CD14-positive monocyte (primary cell): Measurements from ENCODE around the gene LETM1. TPM values are rescaled to one million over a fixed set of nuclear protein-coding genes. Genes with fewer than 3 reads are reported as not detected.

Source experiments
- DNase-seq, 3 donors: peaks; one replicate each; pipeline ENCODE4 v3.0.0-alpha.2; 2011 to 2022
- H2AFZ ChIP-seq: 2 replicates; pipeline ENCODE4 v1.6.0; 2012; ENCODE audit warnings: mild to moderate bottlenecking, low read depth, low read length, inconsistent platforms; ENCODE audit not compliant: insufficient read depth, poor library complexity, severe bottlenecking
- H3K27ac ChIP-seq, 2 donors: 1 replicate in 1 of 2; 2 replicates in 1 of 2; pipeline ENCODE4 v1.5.1; 2012 to 2013; ENCODE audit warnings: low read length in 2 of 2, control low read depth in 1 of 2, inconsistent platforms in 1 of 2, low read depth in 1 of 2, mild to moderate bottlenecking in 1 of 2
- H3K27me3 ChIP-seq, 2 donors: one replicate each; pipeline versions ENCODE4 v1.6.0 to v1.6.1; 2011 to 2013; ENCODE audit warnings: low read length in 2 of 2; ENCODE audit not compliant: control insufficient read depth in 2 of 2, insufficient read depth in 2 of 2
- H3K36me3 ChIP-seq, 2 donors: replicated peaks in 1 of 2; 1 replicate in 1 of 2; 2 replicates in 1 of 2; pipeline versions ENCODE4 v1.5.1 to v1.6.1; 2012 to 2013; ENCODE audit warnings: low read length in 2 of 2, control low read depth in 1 of 2, inconsistent platforms in 1 of 2, mild to moderate bottlenecking in 1 of 2; ENCODE audit not compliant: insufficient read depth in 2 of 2, control insufficient read depth in 1 of 2
- H3K4me1 ChIP-seq, 2 donors: 1 replicate in 1 of 2; 2 replicates in 1 of 2; pipeline versions ENCODE4 v1.5.1 to v1.6.1; 2012 to 2013; ENCODE audit warnings: low read length in 2 of 2, control low read depth in 1 of 2, inconsistent platforms in 1 of 2, mild to moderate bottlenecking in 1 of 2, moderate library complexity in 1 of 2; ENCODE audit not compliant: insufficient read depth in 2 of 2, control insufficient read depth in 1 of 2
- H3K4me2 ChIP-seq: replicated peaks from 2 replicates; pipeline ENCODE3; 2012; ENCODE audit warnings: low read length, moderate library complexity, mild to moderate bottlenecking; ENCODE audit not compliant: poor library complexity, severe bottlenecking; ENCODE audit errors: extremely low read depth
- H3K4me3 ChIP-seq, 3 experiments: fragments of 200-600 bp in 1 of 3; sonication (generic) in 1 of 3; replicated peaks in 1 of 3; 1 replicate in 2 of 3; 2 replicates in 1 of 3; pipeline ENCODE4 v1.5.1; 2011 to 2013; ENCODE audit warnings: low read length in 3 of 3, mild to moderate bottlenecking in 3 of 3, control low read depth in 2 of 3, low read depth in 2 of 3, inconsistent platforms in 1 of 3, moderate library complexity in 1 of 3
- H3K79me2 ChIP-seq: 2 replicates; pipeline ENCODE4 v1.6.0; 2012; ENCODE audit warnings: mild to moderate bottlenecking, control low read depth, inconsistent platforms, low read length, moderate library complexity; ENCODE audit not compliant: insufficient read depth
- H3K9ac ChIP-seq: 2 replicates; pipeline ENCODE4 v1.6.0; 2017; ENCODE audit warnings: low read length, mild to moderate bottlenecking; ENCODE audit not compliant: insufficient read depth, poor library complexity, severe bottlenecking
- H3K9me3 ChIP-seq, 2 donors: replicated peaks in 1 of 2; 1 replicate in 1 of 2; 2 replicates in 1 of 2; pipeline versions ENCODE4 v1.5.1 to v1.6.1; 2012 to 2013; ENCODE audit warnings: low read length in 2 of 2, control low read depth in 1 of 2; ENCODE audit not compliant: control insufficient read depth in 1 of 2, insufficient read depth in 1 of 2
- H4K20me1 ChIP-seq: 2 replicates; pipeline ENCODE4 v1.6.0; 2012; ENCODE audit warnings: mild to moderate bottlenecking, low read length, control low read depth, moderate library complexity; ENCODE audit not compliant: insufficient read depth
- H3K27ac Mint-ChIP-seq, 7 donors: one replicate each; pipeline ENCODE4 v1.8.0; 2020; ENCODE audit warnings: mild to moderate bottlenecking in 7 of 7, mixed read lengths in 7 of 7, moderate library complexity in 6 of 7, inconsistent platforms in 2 of 7
- H3K27me3 Mint-ChIP-seq, 3 donors: one replicate each; pipeline ENCODE4 v1.8.0; 2021 to 2022; ENCODE audit warnings: low read depth in 3 of 3, mild to moderate bottlenecking in 3 of 3, mixed read lengths in 3 of 3, moderate library complexity in 3 of 3, inconsistent platforms in 1 of 3
- H3K36me3 Mint-ChIP-seq, 2 donors: one replicate each; pipeline ENCODE4 v1.8.0; 2020; ENCODE audit warnings: mixed read lengths in 2 of 2, inconsistent platforms in 1 of 2, mild to moderate bottlenecking in 1 of 2
- H3K4me1 Mint-ChIP-seq: one replicate; pipeline ENCODE4 v1.8.0; 2020; ENCODE audit warnings: mild to moderate bottlenecking, mixed read lengths
- H3K4me3 Mint-ChIP-seq, 2 donors: one replicate each; pipeline ENCODE4 v1.8.0; 2020; ENCODE audit warnings: mild to moderate bottlenecking in 2 of 2, mixed read lengths in 2 of 2, moderate library complexity in 1 of 2
- H3K9me3 Mint-ChIP-seq, 7 donors: one replicate each; pipeline ENCODE4 v1.8.0; 2020 to 2022; ENCODE audit warnings: mixed read lengths in 7 of 7, mild to moderate bottlenecking in 6 of 7, moderate library complexity in 6 of 7, inconsistent platforms in 2 of 7
- WGBS: methylation state at CpG from one replicate; pipeline ENCODE4 v1.1.5; 2013; ENCODE audit warnings: missing lambda C conversion rate; ENCODE audit not compliant: insufficient coverage; 5-methylcytosine and 5-hydroxymethylcytosine counted together
- intact Hi-C, 2 donors: fragments of 100-400 bp; cut with micrococcal nuclease; formaldehyde crosslinking; loops; one replicate each; pipeline versions ENCODE4 v1.15.0 to v1.15.1; 2023
- polyA plus RNA-seq, 3 donors: library from polyadenylated mRNA; depleted of rRNA in 1 of 3; unstranded in 2 of 3; stranded (reverse) in 1 of 3; fragments of 300-500 nt in 2 of 3; fragments of >200 nt in 1 of 3; fragmentation: Illumina TruSeq in 2 of 3; gene quantifications; 1 replicate in 2 of 3; 2 replicates in 1 of 3; pipeline ENCODE4 v1.2.3, GENCODE V29; 2012 to 2021
- TF ChIP-seq, protein P1 (sequence below): fragments of 200-600 bp; IDR thresholded peaks from one replicate; pipeline ENCODE4 v1.8.0; 2022; ENCODE audit warnings: antibody characterized with exemption, mild to moderate bottlenecking

The LETM1 gene
- polyA plus RNA-seq, 3 donors: 6.2 to 18.6 (median 9.0) TPM

GRCh38 chr4:1799387-1800375 lies 56.3 kb downstream of the LETM1 start:
- no peaks in the 10 kb centered on the region for H3K36me3 Mint-ChIP-seq
- Histone ChIP-seq H3K36me3 (no peaks in the 10 kb centered on the region), H3K27me3 (peaks cover 10 to 26% of the 10 kb centered on the region in 2 donors), H3K9me3 (no peaks in the 10 kb centered on the region), H3K27ac (no peak overlapping the region), H3K4me1 (peaks cover 0 to 6% of the 10 kb centered on the region in 2 donors), H4K20me1 (no peaks in the 10 kb centered on the region), H3K4me2 (no peak overlapping the region), H2AFZ (no peak overlapping the region), H3K79me2 (no peaks in the 10 kb centered on the region), H3K4me3 (no peak overlapping the region), H3K9ac (no peak overlapping the region)
- TF ChIP-seq, protein P1, sequence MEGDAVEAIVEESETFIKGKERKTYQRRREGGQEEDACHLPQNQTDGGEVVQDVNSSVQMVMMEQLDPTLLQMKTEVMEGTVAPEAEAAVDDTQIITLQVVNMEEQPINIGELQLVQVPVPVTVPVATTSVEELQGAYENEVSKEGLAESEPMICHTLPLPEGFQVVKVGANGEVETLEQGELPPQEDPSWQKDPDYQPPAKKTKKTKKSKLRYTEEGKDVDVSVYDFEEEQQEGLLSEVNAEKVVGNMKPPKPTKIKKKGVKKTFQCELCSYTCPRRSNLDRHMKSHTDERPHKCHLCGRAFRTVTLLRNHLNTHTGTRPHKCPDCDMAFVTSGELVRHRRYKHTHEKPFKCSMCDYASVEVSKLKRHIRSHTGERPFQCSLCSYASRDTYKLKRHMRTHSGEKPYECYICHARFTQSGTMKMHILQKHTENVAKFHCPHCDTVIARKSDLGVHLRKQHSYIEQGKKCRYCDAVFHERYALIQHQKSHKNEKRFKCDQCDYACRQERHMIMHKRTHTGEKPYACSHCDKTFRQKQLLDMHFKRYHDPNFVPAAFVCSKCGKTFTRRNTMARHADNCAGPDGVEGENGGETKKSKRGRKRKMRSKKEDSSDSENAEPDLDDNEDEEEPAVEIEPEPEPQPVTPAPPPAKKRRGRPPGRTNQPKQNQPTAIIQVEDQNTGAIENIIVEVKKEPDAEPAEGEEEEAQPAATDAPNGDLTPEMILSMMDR: no peak
- H3K9me3 Mint-ChIP-seq: peaks cover 0 to 11% (median 0%) of the 10 kb centered on the region in 7 donors
- peaks cover 21 to 37% (median 31%) of the 10 kb centered on the region in 3 donors for H3K27me3 Mint-ChIP-seq
- intact Hi-C loops: no loop called here
- H3K4me3 Mint-ChIP-seq: no peak overlapping the region
- no peak for DNase-seq
- no peak overlapping the region for H3K27ac Mint-ChIP-seq
- 96% methylated on average over 40 of the region's 41 CpGs for WGBS
- H3K4me1 Mint-ChIP-seq: peaks cover 4% of the 10 kb centered on the region

DNA sequence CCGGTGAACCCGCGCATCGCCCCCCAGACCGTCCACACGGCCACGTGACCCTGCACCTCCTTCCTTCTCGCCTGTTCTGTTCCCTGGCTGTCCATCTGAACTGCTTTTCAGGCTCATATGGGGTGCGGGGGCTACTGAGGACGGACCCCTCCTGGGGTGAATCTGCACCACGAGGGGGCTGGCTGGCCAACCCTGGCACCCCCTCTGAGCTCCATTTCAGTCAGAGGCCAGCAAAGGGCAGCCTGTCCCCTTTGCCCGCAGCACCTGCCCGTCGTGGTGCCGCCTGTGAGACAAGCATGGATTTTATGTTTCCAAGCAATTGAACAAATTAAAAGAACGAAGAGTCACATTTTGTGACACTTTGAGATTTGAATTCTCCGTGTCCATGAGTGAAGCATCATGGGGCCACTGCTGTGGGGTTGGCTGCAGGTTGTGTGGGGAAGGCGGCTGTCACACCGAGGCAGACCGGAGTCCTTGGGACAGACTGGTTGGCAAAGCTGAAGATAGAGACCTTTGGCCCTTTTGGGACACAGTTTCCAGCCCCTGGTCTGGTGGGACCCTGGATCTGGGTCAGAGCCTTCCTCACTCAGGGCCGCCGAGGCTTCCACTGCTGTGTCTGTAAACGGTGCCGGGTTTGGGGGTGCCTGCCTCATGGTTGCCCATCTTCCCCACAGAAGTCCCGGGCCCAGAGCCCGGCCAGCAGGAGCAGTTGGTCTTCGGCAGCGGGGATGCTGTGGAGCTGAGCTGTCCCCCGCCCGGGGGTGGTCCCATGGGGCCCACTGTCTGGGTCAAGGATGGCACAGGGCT lies 57.2 kb downstream of the LETM1 start:
- no peak overlapping the region for H3K27ac Mint-ChIP-seq
- peaks cover 21 to 45% (median 30%) of the 10 kb centered on the region in 3 donors for H3K27me3 Mint-ChIP-seq
- no peak overlapping the region for H3K4me2 ChIP-seq
- peaks cover 5 to 15% of the 10 kb centered on the region in 2 donors for H3K4me1 ChIP-seq
- no peaks in the 10 kb centered on the region for H3K79me2 ChIP-seq
- TF ChIP-seq, protein P1: no peak
- WGBS: 95% methylated on average over 28 of the region's 30 CpGs
- H3K36me3 Mint-ChIP-seq: no peaks in the 10 kb centered on the region
- H4K20me1 ChIP-seq: no peaks in the 10 kb centered on the region
- H3K4me3 ChIP-seq: no peak overlapping the region
- H3K9me3 ChIP-seq: no peaks in the 10 kb centered on the region
- no peak for DNase-seq
- no peak overlapping the region for H3K27ac ChIP-seq
- intact Hi-C loops: no loop called here
- H3K36me3 ChIP-seq: no peaks in the 10 kb centered on the region
- H2AFZ ChIP-seq: no peak overlapping the region
- H3K27me3 ChIP-seq: peaks cover 14 to 34% of the 10 kb centered on the region in 2 donors
- peaks cover 0 to 11% (median 0%) of the 10 kb centered on the region in 7 donors for H3K9me3 Mint-ChIP-seq
- no peak overlapping the region for H3K4me3 Mint-ChIP-seq
- peaks cover 4% of the 10 kb centered on the region for H3K4me1 Mint-ChIP-seq
- H3K9ac ChIP-seq: no peak overlapping the region
